HG02973 (cell line): ENCODE results near the gene GNA12.

ENCODE experiments used
- ATAC-seq: cut with Tn5 transposase; IDR thresholded peaks from one replicate; pipeline ENCODE4 v1.9.1; 2021; ENCODE audit warnings: moderate library complexity; ENCODE audit not compliant: unreplicated experiment

Gene GNA12

DNA sequence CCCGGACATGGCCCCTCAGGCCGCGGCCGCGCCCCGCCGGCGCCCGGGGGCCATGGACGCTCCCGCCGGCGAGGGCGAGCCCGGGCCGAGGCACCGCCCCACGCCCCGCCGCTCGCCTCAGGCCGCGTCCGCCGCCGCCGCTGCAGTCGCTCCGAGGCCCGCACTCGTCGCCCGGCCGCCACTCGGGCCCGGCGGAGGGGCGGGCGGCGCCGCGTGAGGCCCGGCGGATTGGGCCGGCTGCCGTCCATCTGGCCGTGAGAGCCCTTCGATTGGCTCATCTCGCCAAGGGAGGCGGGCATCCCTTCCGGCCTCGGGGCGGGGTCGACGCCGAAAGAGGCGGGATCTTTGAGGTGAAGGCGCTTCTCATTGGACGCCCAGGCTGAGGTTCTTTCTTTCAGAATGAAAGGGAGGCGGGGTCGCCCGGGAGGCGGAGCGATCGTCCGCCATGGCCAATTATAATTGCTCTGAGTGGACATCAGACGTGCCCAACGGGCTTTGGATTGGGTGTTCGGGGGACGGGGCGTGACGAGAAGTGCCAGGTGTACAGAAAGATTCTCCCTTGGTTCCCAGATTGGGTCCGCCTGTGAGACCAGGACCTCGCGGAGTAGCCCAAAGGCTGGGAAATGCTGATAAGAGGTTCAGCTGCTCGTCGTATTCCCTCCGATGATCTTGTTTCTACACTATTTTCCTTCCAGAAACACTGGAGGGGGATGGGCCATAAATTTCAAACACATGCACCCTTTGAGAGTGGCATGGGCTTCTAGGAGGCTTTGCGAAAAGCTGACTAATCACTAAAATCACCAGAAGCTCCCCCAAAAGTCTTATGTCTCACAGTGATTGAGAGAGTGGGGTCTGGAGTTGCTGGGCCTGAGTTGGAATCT is at the start of gene GNA12:
GNA12 (minus strand) TSS at position 156 of the 881 bp plus-strand sequence; CDS start at position 9, 147 bp downstream.
- ATAC-seq: peak; percentile 95

DNA sequence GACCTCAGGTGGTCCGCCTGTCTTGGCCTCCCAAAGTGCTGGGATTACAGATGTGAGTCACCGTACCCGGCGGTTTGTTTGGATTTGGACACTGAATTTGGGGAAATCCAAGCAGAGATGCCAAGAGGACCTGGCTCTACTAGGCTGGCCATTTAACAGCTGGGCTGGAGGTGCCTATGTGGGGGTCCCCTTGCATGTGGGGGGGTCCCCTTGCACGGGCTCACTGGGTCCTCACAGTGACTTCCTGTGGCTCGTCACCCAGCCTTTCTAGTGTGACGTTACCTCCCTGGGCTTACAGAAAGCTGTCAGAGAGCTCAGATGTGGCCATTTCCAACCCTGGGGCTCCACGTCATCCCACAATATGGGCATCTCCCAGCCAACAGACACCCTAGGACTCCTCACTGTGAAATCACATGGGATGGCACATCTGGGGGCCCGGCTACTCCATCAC is 49.3 kb upstream of the GNA12 start:
- ATAC-seq: no peak

DNA sequence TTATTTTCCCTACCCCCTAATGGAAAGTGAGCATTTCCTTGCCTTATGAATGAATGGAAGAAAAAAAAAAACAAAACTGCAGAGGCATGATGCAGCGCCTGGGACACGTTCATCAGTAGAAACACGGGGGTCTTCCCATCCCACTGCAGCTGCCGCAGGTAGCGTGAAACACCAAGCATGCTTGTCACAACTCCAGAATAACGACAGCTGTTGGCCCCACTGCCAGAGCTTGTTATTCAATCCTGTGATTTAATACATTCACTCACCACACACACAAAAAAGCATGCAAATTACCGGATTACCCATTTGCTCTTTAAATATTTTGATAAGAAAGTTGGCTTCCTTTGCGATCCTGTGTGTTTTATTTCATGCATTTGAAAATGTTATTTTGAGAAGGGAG is 48.4 kb upstream of the GNA12 start:
- ATAC-seq: no peak

DNA sequence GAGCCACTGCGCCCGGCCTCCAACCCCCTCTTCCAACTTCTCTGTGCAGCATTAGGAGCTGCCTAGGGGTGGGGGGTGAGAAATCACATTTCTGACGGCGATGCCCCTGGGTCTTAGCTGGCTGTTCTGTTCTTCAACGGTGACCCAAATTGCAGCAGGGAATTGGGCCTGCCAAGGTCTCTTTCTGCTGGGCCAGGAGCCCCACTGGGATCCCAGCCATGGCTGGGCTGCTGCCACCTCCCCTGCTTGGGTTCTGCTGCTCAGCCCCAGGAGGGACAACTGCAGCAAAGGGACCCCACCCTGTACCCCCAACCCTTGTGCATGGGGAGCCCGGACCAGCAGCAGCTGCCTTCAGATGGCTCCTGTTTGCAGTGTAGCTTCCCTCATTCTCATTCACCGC is 43.7 kb upstream of the GNA12 start:
- no peak for ATAC-seq

DNA sequence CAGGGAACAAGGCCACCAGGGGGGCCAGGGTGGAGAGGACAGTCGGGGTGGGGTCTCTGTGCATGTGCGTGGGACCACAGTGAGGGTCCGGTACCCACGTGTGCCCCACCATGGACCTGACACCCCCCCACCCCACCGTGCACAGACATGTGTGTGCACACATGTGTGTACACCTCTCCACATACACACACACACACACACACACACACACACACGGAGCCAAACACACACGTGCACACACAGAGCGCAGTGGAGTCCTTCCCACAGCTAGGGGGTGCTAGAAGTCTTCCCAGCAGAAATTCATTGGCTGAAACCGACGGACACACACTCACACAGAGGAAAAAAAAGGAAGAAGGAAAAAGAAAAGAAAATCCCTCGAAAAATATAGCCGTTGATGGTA is 42.8 kb upstream of the GNA12 start:
- no peak for ATAC-seq

DNA sequence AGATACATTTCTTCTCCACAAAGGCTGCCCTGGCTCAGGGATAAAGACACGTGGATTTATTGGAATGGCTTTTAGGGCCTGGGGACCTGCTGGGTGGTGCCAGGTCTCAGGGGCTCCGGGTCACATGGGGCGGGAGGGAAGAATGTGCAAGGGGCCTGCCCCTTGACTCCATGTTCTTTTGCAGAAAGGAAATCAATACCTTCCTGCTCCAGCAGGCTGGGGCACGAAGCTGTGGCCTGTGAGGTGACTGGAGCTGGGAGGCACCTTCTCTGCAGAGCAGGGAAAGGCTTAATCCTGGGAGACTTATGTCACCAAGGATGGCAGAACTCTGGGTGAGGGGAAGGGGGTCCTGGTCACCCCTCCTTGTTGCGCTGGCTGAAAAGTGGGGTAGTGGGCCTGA is 42.3 kb upstream of the GNA12 start:
- ATAC-seq: no peak

- ATAC-seq: no peak
These were observed 40.1 kb upstream of the GNA12 start for GRCh38 chr7:2884161-2884560.

DNA sequence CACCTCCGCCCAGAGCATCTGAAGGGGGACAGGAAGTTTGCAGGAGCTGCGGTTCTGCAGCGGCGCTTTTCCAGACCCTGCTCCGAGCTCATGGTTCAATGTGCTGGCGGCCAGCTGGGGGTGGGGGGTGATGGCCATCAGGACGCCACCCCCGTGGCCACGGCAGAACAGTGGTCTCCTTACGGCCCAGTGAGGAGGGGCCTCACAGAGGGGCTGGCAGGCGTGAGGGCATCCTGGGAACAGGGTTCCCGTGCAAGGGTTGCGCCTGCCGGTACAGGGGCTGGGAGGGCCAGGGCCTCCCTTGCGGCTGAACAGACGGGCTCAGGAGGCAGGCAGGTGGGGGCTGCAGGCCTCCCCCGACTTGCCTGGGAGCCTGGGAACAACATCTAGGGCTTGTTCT is 39.0 kb upstream of the GNA12 start:
- ATAC-seq: no peak

DNA sequence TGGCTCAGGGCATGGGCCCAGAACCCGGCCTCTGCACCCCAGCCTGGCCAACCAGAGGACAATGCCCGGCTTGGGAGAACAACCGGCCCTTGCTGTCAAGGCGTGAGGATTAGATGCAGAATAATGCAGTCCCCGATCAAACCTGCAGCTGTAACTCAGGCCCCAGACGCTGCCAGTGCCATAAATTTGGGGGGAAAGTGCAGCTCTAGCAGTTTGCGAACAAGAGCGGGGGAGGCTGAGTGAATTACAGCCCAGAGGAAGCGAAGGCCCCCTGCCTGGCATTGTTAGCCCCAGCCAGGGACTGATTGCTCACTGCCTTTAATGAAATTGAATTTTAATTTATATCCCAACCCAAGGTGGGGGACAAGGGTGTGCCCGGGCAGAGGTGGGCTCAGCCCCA is 38.0 kb upstream of the GNA12 start:
- ATAC-seq: no peak

- ATAC-seq: no peak
These were observed 36.9 kb upstream of the GNA12 start for GRCh38 chr7:2880874-2881533.

DNA sequence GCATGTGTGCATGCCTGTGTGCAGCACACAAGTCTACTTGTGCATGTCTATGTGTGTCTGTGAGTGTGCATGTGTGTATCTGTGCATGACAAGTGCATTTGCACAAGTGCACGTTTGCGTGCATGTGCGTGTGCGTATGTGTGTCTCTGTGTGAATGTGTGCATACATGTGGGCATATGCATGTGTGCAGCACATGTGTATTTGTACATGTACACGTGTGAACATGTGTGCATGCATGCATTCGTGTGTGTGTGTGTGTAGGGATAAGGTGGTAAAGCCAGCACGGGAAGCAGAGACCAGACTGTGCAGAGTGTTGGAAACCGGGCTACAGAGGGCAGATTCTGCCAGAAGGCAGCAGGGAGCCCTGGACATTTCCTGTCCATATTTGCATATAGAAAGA is 35.9 kb upstream of the GNA12 start:
- ATAC-seq: no peak

DNA sequence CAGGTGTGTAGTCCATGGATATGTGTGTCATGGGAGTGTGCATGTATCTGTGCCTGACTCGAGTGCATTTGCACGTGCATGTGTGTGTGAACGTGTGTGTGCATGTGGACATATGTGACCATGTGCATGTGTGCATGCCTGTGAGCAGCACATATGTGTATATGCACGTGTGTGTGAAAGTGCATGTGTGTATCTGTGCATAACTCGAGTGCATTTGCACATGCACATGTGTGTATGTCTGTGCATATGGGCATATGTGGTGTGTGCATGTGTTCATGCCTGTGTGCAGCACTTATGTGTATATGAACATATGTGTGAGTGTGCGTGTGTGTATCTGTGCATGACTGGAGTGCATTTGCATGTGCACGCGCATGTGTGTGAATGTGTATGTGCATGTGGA is 35.2 kb upstream of the GNA12 start:
- ATAC-seq: no peak

GRCh38 chr7:2878306-2878705 is 34.2 kb upstream of the GNA12 start:
- no peak for ATAC-seq

DNA sequence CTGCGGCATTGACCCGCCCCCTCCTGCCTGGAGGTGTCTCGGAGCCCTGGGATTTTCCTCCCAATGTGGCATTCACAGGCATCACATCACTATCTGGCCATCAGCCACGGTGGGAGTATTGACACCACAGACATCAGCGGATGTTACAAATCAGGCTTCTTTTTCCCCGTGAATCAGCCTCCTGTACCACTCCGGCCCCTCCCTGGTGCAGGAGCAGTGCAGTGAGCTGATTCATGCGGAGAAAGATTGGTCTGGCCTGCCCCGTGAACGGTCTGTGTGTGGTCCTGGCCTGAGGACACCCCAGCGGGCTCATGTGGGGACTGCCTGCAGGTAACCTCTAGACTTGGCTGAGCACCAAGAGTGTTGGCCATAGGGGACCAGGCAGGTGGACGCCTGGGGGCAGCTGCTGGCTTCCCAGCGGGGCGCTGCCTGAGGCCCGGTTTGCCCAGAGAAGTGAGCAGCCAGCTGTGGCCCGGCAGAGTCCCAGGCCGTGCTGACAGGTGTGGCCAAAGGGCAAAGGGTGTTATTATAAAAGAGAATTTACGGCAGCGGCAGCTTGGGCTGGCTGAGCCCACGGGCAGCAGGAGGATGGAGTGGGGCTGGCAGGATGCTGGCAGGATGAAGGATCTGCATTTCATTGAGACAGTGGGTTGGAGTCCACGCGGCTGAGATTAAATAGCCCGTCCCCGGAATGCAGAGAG is 32.1 kb upstream of the GNA12 start:
- ATAC-seq: no peak

DNA sequence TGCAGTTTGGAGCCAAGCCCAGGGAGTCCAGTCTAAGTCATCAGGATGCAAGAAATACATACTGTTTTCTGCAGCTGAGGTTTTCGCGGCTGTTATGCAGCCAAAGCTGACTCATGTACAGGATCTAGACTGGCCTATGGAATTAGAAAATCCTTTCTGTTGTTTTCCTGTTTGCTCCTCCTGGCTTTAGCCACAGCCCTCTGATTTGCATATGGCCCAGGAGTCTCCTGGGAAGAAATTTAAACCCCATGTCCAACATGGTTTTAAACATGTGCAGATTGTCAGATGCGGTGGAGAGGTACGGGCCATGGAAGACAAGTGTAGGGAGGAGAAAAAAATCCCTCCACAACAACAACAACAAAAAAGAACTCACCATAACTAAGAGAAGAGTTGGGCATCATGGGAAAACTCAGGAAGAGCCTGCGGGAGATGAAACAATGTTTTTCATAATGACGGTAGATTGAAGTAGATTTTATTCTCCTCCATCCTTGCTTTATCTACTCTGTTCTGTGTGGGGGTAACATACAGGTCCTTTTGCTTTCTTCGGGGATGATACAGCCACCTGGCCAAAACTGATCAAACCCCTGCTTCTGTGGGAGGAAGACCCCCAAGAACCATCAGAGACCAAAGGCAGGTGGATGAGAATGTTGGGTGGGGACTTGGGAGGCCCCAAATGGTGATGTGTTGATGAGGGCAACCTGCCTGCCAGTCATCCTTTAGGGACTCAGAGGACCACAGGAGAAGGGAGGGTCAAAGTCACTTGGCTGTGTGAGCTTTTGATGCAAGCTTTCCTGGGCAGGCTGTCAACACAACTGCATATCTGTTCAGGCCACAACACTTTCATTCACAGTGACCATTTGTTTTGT is 29.8 kb upstream of the GNA12 start:
- ATAC-seq: no peak

GRCh38 chr7:2873146-2873545 is 29.0 kb upstream of the GNA12 start:
- ATAC-seq: no peak

DNA sequence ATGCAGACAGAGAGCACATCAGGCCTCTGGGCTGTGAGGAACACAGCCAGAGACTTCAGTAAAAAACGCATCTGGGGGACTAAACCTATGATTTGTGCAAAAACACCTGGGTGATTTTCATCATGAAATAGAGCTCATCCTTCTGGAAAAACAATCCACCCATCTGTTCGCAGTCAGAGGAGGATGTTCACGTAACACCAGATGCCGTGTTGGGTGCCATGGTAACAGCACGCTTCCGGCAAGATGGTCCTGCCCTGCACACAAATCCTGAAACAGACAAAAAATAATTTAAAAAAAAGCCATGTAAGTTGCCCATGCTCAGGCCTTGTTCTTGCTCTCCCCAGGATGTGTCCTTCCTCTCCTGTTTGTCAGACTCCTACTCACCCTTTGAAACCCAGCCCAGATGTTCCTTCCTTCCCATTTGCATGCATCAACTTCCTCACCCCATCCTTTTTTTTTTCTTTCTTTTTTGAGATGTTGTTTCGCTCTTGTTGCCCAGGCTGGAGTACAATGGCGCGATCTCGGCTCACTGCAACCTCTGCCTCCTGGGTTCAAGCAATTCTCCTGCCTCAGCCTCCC is 28.3 kb upstream of the GNA12 start:
- no peak for ATAC-seq

- no peak for ATAC-seq
These were observed 26.4 kb upstream of the GNA12 start for GRCh38 chr7:2870471-2870931.

GRCh38 chr7:2869981-2870380 is 25.9 kb upstream of the GNA12 start:
- ATAC-seq: no peak

DNA sequence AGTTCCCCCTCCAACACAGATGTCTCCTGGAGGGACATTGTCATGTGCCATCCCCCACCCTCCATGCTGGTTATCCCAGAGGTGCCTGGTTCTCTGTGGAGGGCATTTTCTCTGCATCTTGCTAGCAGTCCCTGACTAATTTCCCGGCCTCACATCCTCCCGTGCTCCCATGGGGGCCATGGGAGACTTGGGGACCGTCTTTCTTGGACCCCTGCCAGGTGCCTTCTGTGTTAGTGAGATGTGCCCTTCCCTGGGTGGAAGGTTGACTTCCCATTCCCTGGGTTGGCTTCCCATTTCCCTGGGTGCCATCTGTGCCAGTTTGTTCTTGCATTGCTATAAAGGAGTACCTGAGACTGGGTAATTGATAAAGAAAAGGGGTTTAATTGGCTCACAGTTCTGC is 22.5 kb upstream of the GNA12 start:
- no peak for ATAC-seq
